CD14-positive monocyte (primary cell): ENCODE data around the gene CDK18. TPM values are rescaled to one million over a fixed set of nuclear protein-coding genes. Genes with fewer than 3 reads are reported as not detected.

Experiments used
- DNase-seq, 3 donors: peaks; one replicate each; pipeline ENCODE4 v3.0.0-alpha.2; 2011 to 2022
- H2AFZ ChIP-seq: 2 replicates; pipeline ENCODE4 v1.6.0; 2012; ENCODE audit warnings: mild to moderate bottlenecking, low read depth, low read length, inconsistent platforms; ENCODE audit not compliant: insufficient read depth, poor library complexity, severe bottlenecking
- H3K27ac ChIP-seq, 2 donors: 1 replicate in 1 of 2; 2 replicates in 1 of 2; pipeline ENCODE4 v1.5.1; 2012 to 2013; ENCODE audit warnings: low read length in 2 of 2, control low read depth in 1 of 2, inconsistent platforms in 1 of 2, low read depth in 1 of 2, mild to moderate bottlenecking in 1 of 2
- H3K27me3 ChIP-seq, 2 donors: one replicate each; pipeline versions ENCODE4 v1.6.0 to v1.6.1; 2011 to 2013; ENCODE audit warnings: low read length in 2 of 2; ENCODE audit not compliant: control insufficient read depth in 2 of 2, insufficient read depth in 2 of 2
- H3K36me3 ChIP-seq, 2 donors: replicated peaks in 1 of 2; 1 replicate in 1 of 2; 2 replicates in 1 of 2; pipeline versions ENCODE4 v1.5.1 to v1.6.1; 2012 to 2013; ENCODE audit warnings: low read length in 2 of 2, control low read depth in 1 of 2, inconsistent platforms in 1 of 2, mild to moderate bottlenecking in 1 of 2; ENCODE audit not compliant: insufficient read depth in 2 of 2, control insufficient read depth in 1 of 2
- H3K4me1 ChIP-seq, 2 donors: 1 replicate in 1 of 2; 2 replicates in 1 of 2; pipeline versions ENCODE4 v1.5.1 to v1.6.1; 2012 to 2013; ENCODE audit warnings: low read length in 2 of 2, control low read depth in 1 of 2, inconsistent platforms in 1 of 2, mild to moderate bottlenecking in 1 of 2, moderate library complexity in 1 of 2; ENCODE audit not compliant: insufficient read depth in 2 of 2, control insufficient read depth in 1 of 2
- H3K4me2 ChIP-seq: replicated peaks from 2 replicates; pipeline ENCODE3; 2012; ENCODE audit warnings: low read length, moderate library complexity, mild to moderate bottlenecking; ENCODE audit not compliant: poor library complexity, severe bottlenecking; ENCODE audit errors: extremely low read depth
- H3K4me3 ChIP-seq, 3 experiments: fragments of 200-600 bp in 1 of 3; sonication (generic) in 1 of 3; replicated peaks in 1 of 3; 1 replicate in 2 of 3; 2 replicates in 1 of 3; pipeline ENCODE4 v1.5.1; 2011 to 2013; ENCODE audit warnings: low read length in 3 of 3, mild to moderate bottlenecking in 3 of 3, control low read depth in 2 of 3, low read depth in 2 of 3, inconsistent platforms in 1 of 3, moderate library complexity in 1 of 3
- H3K79me2 ChIP-seq: 2 replicates; pipeline ENCODE4 v1.6.0; 2012; ENCODE audit warnings: mild to moderate bottlenecking, control low read depth, inconsistent platforms, low read length, moderate library complexity; ENCODE audit not compliant: insufficient read depth
- H3K9ac ChIP-seq: 2 replicates; pipeline ENCODE4 v1.6.0; 2017; ENCODE audit warnings: low read length, mild to moderate bottlenecking; ENCODE audit not compliant: insufficient read depth, poor library complexity, severe bottlenecking
- H3K9me3 ChIP-seq, 2 donors: replicated peaks in 1 of 2; 1 replicate in 1 of 2; 2 replicates in 1 of 2; pipeline versions ENCODE4 v1.5.1 to v1.6.1; 2012 to 2013; ENCODE audit warnings: low read length in 2 of 2, control low read depth in 1 of 2; ENCODE audit not compliant: control insufficient read depth in 1 of 2, insufficient read depth in 1 of 2
- H4K20me1 ChIP-seq: 2 replicates; pipeline ENCODE4 v1.6.0; 2012; ENCODE audit warnings: mild to moderate bottlenecking, low read length, control low read depth, moderate library complexity; ENCODE audit not compliant: insufficient read depth
- H3K27ac Mint-ChIP-seq, 7 donors: one replicate each; pipeline ENCODE4 v1.8.0; 2020; ENCODE audit warnings: mild to moderate bottlenecking in 7 of 7, mixed read lengths in 7 of 7, moderate library complexity in 6 of 7, inconsistent platforms in 2 of 7
- H3K27me3 Mint-ChIP-seq, 3 donors: one replicate each; pipeline ENCODE4 v1.8.0; 2021 to 2022; ENCODE audit warnings: low read depth in 3 of 3, mild to moderate bottlenecking in 3 of 3, mixed read lengths in 3 of 3, moderate library complexity in 3 of 3, inconsistent platforms in 1 of 3
- H3K36me3 Mint-ChIP-seq, 2 donors: one replicate each; pipeline ENCODE4 v1.8.0; 2020; ENCODE audit warnings: mixed read lengths in 2 of 2, inconsistent platforms in 1 of 2, mild to moderate bottlenecking in 1 of 2
- H3K4me1 Mint-ChIP-seq: one replicate; pipeline ENCODE4 v1.8.0; 2020; ENCODE audit warnings: mild to moderate bottlenecking, mixed read lengths
- H3K4me3 Mint-ChIP-seq, 2 donors: one replicate each; pipeline ENCODE4 v1.8.0; 2020; ENCODE audit warnings: mild to moderate bottlenecking in 2 of 2, mixed read lengths in 2 of 2, moderate library complexity in 1 of 2
- H3K9me3 Mint-ChIP-seq, 7 donors: one replicate each; pipeline ENCODE4 v1.8.0; 2020 to 2022; ENCODE audit warnings: mixed read lengths in 7 of 7, mild to moderate bottlenecking in 6 of 7, moderate library complexity in 6 of 7, inconsistent platforms in 2 of 7
- WGBS: methylation state at CpG from one replicate; pipeline ENCODE4 v1.1.5; 2013; ENCODE audit warnings: missing lambda C conversion rate; ENCODE audit not compliant: insufficient coverage; 5-methylcytosine and 5-hydroxymethylcytosine counted together
- intact Hi-C, 2 donors: fragments of 100-400 bp; cut with micrococcal nuclease; formaldehyde crosslinking; loops; one replicate each; pipeline versions ENCODE4 v1.15.0 to v1.15.1; 2023
- polyA plus RNA-seq, 3 donors: library from polyadenylated mRNA; depleted of rRNA in 1 of 3; unstranded in 2 of 3; stranded (reverse) in 1 of 3; fragments of 300-500 nt in 2 of 3; fragments of >200 nt in 1 of 3; fragmentation: Illumina TruSeq in 2 of 3; gene quantifications; 1 replicate in 2 of 3; 2 replicates in 1 of 3; pipeline ENCODE4 v1.2.3, GENCODE V29; 2012 to 2021
- TF ChIP-seq, protein P1 (sequence below): fragments of 200-600 bp; IDR thresholded peaks from one replicate; pipeline ENCODE4 v1.8.0; 2022; ENCODE audit warnings: antibody characterized with exemption, mild to moderate bottlenecking

CDK18 gene
- polyA plus RNA-seq, 3 donors, result 0.48 to 4.4 (median 0.66) TPM

DNA sequence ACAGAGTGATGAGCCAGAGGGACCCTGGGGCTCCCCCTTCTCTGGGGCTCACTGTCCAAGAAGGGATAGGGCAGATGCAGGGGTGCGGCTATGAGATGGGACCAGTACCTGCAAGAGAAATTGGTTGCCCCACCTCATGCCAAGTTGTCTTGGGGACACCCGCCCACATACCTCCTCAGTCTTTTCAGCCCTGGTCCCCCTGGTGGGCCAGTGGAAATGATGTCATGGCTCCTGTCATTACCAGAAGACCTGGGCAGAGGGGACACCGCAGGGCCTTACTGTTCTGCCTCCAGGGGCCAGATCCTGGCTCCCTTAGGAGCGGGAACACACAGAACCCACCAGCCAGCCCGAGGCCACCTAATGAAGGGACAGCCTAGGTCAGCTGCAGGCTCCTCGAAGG is 63.2 kb downstream of the CDK18 start:
- peaks cover 48 to 70% of the 10 kb centered on the region in 2 donors for H3K27me3 ChIP-seq
- H3K4me2 ChIP-seq, result no peak overlapping the region
- Mint-ChIP-seq H3K27me3 (peaks cover 62 to 82% (median 75%) of the 10 kb centered on the region in 3 donors), H3K4me1 (peaks cover 2% of the 10 kb centered on the region), H3K27ac (no peak overlapping the region), H3K36me3 (no peaks in the 10 kb centered on the region), H3K9me3 (peaks cover 0 to 6% (median 3%) of the 10 kb centered on the region in 7 donors), H3K4me3 (peak overlapping the region in 1 of 2 donors; percentile 35)
- intact Hi-C loops, result no loop called here
- no peaks in the 10 kb centered on the region for H3K4me1 ChIP-seq
- H3K36me3 ChIP-seq, result no peaks in the 10 kb centered on the region
- WGBS, result 94% methylated on average over 5 of the region's 6 CpGs
- no peak for DNase-seq
- H4K20me1 ChIP-seq, result no peaks in the 10 kb centered on the region
- no peaks in the 10 kb centered on the region for H3K79me2 ChIP-seq
- no peak overlapping the region for H3K9ac ChIP-seq
- no peak overlapping the region for H3K27ac ChIP-seq
- TF ChIP-seq, protein P1, sequence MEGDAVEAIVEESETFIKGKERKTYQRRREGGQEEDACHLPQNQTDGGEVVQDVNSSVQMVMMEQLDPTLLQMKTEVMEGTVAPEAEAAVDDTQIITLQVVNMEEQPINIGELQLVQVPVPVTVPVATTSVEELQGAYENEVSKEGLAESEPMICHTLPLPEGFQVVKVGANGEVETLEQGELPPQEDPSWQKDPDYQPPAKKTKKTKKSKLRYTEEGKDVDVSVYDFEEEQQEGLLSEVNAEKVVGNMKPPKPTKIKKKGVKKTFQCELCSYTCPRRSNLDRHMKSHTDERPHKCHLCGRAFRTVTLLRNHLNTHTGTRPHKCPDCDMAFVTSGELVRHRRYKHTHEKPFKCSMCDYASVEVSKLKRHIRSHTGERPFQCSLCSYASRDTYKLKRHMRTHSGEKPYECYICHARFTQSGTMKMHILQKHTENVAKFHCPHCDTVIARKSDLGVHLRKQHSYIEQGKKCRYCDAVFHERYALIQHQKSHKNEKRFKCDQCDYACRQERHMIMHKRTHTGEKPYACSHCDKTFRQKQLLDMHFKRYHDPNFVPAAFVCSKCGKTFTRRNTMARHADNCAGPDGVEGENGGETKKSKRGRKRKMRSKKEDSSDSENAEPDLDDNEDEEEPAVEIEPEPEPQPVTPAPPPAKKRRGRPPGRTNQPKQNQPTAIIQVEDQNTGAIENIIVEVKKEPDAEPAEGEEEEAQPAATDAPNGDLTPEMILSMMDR, result no peak
- H3K4me3 ChIP-seq, result no peak overlapping the region
- no peak overlapping the region for H2AFZ ChIP-seq
- H3K9me3 ChIP-seq, result peaks cover 0 to 14% of the 10 kb centered on the region in 2 donors

DNA sequence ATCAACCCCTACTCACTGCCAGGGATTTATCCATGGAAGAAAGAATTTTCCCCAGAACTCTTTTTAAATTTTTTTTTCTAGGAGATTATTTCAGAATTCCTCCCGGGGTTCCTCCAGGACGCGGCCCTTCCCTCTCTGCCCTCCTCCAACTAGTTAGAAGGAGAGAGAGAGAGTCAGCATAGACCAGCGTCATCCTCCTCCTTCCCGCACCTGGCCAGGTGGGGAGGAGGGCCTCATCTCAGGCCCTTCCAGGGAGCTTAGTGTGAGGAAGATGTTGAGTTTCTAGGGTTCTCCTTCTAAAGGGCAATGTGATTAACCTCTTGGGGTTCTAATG is 63.6 kb downstream of the CDK18 start:
- peaks cover 65 to 85% (median 75%) of the 10 kb centered on the region in 3 donors for H3K27me3 Mint-ChIP-seq
- no peak overlapping the region for H3K9ac ChIP-seq
- peaks cover 0 to 6% (median 3%) of the 10 kb centered on the region in 7 donors for H3K9me3 Mint-ChIP-seq
- no peaks in the 10 kb centered on the region for H3K36me3 ChIP-seq
- H3K4me1 Mint-ChIP-seq, result peaks cover 2% of the 10 kb centered on the region
- H4K20me1 ChIP-seq, result no peaks in the 10 kb centered on the region
- no peak overlapping the region for H3K4me2 ChIP-seq
- no peaks in the 10 kb centered on the region for H3K4me1 ChIP-seq
- intact Hi-C loops, result no loop called here
- peaks cover 48 to 70% of the 10 kb centered on the region in 2 donors for H3K27me3 ChIP-seq
- no CpG with 5 or more reads among the region's 5 CpGs for WGBS
- H3K4me3 Mint-ChIP-seq, result no peak overlapping the region
- TF ChIP-seq, protein P1, result no peak
- H3K27ac Mint-ChIP-seq, result no peak overlapping the region
- no peaks in the 10 kb centered on the region for H3K79me2 ChIP-seq
- no peak overlapping the region for H3K27ac ChIP-seq
- no peak overlapping the region for H2AFZ ChIP-seq
- H3K9me3 ChIP-seq, result peaks cover 0 to 14% of the 10 kb centered on the region in 2 donors
- H3K4me3 ChIP-seq, result no peak overlapping the region
- H3K36me3 Mint-ChIP-seq, result no peaks in the 10 kb centered on the region
- no peak for DNase-seq
